ENCODE data around the gene HES3.

HES3 gene

GRCh38 chr1:6262555-6263420 is 18.8 kb downstream of the HES3 start:
- no peak for DNase-seq (ENCODE audit: low spot score)

DNA sequence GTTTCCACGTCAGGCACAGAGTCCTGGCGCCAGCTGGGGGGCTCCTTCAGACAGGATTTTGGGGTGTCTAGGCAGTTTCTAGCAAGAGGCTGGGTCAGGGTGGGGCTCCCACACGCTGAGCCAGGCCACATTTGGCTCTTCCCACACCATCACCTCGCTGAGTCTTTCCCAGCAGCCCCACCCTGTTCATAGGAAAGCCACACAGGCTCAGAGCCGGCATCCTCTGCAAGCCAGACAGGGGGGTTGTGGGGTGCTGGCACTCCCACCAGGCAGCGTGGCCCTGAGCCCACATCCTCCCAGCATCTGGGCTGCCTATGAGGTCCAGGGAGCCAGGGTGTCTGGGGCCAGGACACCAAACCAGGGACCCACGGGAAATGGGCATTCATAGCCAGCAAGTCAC is 19.7 kb downstream of the HES3 start:
- no peak for DNase-seq (ENCODE audit: low spot score)

- no peak for DNase-seq (ENCODE audit: low spot score)
Observed at GRCh38 chr1:6265151-6265550, 21.2 kb downstream of the HES3 start.

- no peak for DNase-seq (ENCODE audit: low spot score)
Observed at GRCh38 chr1:6266641-6267040, 22.7 kb downstream of the HES3 start.

GRCh38 chr1:6267686-6268322 is 23.8 kb downstream of the HES3 start:
- no peak for DNase-seq (ENCODE audit: low spot score)

DNA sequence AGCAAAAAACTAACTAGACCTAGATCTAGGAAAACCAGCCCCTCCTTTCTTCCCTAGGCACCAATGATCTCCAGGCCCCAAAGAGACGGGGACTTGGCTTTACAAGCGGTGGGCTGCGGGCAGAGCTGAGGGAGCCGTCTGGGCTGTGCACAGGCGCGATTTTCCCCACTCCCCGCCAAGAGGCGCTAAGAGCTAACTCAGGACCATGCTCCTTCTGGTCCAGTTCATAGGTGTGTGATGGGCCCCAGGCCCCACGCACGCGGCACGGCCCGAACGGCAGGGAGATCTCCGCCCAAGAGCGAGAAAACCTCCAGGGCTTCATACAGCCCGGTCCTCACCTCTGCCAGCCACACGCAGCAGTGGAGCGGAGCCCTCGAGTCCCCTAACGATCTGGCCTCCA is 24.4 kb downstream of the HES3 start:
- no peak for DNase-seq (ENCODE audit: low spot score)

DNA sequence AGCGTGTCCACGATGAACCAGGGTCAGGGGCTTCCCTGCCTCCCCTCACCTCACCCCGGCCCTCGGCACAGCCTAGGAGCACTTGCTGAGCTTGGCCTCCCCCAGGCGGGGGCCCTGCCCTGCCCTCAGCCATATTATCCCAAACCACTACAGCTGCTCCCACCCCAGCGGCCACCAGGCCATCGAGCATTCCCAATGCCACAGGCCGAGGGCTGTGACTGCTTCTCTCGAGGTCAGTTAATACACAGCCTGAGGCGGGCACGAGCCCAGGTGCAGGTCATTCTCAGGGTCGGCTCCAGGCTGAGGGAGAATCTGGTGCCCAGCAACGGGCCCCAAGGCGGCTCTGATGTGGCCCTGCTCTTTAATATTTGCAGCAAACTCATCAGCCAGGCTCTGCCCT is 25.3 kb downstream of the HES3 start:
- no peak for DNase-seq (ENCODE audit: low spot score)

- no peak for DNase-seq (ENCODE audit: low spot score)
Observed at GRCh38 chr1:6269720-6270400, 25.9 kb downstream of the HES3 start.

DNA sequence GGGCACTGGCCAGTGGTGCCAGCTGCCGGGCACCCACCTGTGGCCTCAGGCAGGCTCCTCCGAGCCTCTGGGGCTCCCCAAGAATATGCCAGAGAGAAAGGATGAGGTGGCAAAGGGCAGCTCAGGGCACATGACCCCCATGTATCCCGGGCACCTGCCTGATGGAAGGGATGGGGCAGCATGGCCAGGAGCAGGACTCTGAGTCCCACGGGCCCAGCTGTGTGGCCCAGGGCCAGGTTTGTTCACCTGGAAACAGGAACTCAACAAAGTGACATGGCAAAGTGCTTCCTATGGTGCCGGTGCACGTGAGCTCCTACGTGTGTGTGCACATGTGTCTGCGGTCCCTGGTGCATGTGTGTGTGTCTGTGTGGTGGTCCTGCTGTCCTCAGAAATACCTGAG is 26.4 kb downstream of the HES3 start:
- no peak for DNase-seq (ENCODE audit: low spot score)

GRCh38 chr1:6271006-6271405 is 27.0 kb downstream of the HES3 start:
- DNase-seq (ENCODE audit: low spot score) = no peak

DNA sequence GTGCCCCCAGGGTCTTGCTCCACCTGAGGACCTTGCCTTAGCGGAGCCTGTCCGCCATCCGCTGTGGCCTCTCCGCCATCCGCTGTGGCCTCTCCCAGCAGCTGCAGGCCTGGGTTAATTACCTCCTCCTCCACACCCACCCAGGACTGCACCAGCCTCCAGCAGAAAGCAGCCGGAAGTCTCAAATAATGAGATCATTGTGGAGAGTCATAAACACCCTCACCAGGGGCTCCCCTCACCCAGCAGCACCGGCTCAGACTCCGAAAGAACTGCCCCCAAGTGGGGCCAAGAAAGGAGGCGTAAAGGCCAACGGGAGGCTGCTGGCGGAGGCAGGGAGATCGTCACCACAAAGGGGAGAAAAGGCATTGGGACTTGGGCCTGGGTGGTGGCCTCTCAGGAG is 27.6 kb downstream of the HES3 start:
- DNase-seq (ENCODE audit: low spot score) = no peak

- no peak for DNase-seq (ENCODE audit: low spot score)
Observed at GRCh38 chr1:6272452-6272851, 28.5 kb downstream of the HES3 start.

DNA sequence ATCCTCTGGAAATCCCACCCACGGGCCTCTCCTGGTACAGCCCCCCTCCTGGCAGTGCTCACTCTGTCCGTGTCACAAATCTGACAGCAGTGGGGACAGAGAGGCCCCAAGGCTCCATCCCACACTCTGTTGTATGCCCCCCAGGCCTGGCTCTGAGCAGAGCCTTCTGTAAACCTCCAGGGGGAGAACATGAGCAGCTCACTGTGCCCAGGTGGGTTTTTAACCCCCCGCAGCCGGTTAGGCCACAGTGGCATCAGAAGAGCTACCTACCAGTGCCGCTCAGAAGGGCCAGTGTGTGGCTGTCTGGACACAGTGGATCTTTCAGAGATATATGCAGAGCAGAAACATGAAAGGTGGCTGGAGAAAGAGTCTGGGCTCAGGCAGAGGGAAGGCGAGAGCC is 28.9 kb downstream of the HES3 start:
- no peak for DNase-seq (ENCODE audit: low spot score)

DNA sequence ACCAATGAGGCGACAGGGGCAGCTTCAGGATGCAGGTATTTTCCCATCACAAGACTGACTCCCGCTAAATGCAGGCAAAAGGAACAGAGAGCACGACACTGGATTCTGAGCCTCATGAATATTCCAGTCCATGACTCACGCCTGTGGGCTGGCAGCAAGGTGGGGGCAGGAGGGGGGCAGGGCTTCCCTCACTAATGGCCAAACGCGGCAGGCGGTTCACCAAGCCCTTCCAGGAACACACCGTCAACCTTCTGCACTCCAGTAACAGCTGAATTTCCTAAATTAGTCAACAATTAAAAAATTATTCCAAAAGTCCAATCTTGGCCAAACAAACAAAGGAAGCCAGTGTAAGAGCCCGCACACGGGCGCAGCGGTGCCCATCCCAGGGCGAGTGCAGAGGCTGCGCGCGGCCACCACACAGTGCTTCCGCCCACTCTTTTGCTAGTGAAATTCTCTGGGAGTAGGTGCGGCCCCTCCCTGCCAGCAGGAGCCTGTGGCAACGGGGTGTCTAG is 29.5 kb downstream of the HES3 start:
- peak; percentile 56 for DNase-seq (ENCODE audit: low spot score)

- no peak for DNase-seq (ENCODE audit: low spot score)
Observed at GRCh38 chr1:6274102-6274501, 30.1 kb downstream of the HES3 start.

GRCh38 chr1:6274622-6275139 is 30.7 kb downstream of the HES3 start:
- no peak for DNase-seq (ENCODE audit: low spot score)

DNA sequence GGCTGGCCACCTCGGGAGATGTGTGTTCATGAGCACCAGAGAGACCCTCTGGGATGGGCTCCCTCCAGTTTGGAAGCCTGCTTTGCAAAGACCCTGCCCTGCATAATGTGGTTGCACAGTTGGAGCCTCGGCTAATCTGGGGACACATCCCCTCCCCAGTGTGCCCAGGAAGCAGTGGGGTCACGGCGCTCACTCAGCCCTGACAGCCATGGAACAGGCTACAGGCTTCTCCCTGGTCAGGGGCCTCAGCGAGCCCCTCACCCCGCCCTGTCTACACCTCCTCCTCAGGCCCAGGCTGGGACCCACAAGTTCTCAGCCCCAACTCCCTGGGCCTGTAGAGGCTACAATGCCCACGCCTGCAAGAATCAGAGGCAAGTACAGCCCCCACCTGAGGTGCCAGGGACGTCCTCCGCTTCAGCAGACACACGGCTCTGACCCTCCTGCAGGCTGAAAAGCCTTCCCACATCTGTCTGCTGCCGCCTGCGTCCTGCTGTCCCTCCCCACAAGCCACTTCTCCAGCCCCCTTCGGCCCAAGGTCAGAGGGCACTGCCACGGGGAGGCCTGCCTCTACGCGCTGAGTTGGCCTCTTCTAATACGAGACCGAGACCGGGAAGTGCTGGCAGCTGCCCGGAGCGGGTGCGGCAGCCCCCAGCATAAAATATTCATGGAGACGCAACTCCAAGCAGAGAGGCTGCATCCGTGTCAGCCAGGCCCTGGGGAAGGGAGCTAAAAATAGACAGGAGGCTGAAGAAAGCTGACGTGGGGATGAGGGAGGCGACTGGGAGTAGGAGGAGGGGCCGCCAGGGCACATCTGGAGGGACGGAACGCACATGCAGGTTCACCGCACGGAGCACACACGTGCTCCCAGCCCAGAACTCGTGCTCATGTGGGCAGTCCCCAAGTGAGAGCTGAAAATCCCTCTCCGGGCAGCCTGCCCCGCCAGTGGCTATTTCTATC is 32.1 kb downstream of the HES3 start:
- DNase-seq (ENCODE audit: low spot score) = no peak

DNA sequence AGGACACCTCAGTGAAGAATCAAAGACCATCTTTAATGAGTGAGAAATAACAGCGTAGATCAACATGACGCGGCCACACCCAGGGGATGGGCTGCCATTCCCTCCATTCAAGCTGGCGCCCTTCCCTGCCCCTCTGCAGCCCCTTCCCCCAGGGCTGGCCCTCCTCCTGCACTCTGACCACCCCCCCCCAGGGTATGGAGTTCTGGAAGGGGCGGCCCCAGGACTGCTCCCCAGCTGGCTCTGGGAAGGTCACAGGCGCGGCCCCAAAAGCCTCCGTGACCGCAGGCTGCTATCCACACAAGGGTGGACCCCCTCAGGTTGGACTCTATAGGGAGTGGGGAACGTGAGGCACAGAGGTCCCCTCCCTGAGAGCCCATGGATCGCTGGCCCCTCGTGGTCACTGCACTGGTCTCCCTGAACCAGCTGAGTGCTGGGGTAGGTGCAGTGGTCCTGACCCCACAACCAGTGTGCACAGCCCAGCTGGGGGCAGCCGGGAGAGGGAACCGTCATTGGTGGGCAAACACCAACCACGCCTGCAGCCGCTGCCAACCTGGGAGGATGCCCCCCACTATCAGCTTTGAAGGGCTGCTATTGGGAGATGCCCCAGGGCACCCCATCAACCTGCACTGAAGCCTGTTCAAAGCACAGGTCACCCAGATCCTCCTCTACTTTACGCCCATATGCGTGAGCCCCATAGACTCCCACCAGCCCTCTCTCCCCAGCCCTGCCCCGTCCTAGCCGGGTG is 33.0 kb downstream of the HES3 start:
- no peak for DNase-seq (ENCODE audit: low spot score)

DNA sequence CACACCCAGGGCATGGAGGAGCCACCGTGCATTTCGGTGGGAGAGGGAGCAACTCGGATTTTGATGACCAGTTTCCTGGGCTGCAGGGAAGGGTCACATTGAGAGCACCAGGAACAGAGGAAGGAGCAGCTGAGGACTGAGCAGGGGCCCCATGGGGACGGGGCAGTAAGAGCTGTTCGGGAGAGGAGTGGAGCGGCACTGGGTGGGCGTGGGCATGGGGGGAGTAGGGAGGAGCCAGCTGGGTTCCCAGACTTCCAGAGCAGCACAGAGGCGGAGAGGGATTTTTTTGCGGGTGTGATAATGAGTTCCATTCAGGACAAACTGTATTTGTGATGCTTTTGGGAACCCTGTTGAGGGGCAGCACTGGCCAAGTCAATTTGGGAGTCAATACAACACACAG is 34.3 kb downstream of the HES3 start:
- DNase-seq (ENCODE audit: low spot score) = no peak

GRCh38 chr1:6279066-6279465 is 35.1 kb downstream of the HES3 start:
- no peak for DNase-seq (ENCODE audit: low spot score)

All from cerebellar cortex (tissue), 1 donor.